GM21723 (cell line): ENCODE measurements around the gene PRRC2B.
"Not testable (repeated sequence)": the region's sequence is repeated elsewhere in the genome, so short reads cannot be mapped to it uniquely, and the experiment has no call there.

Source experiments
- ATAC-seq: cut with Tn5 transposase; IDR thresholded peaks from one replicate; pipeline ENCODE4 v1.9.1; 2021; ENCODE audit warnings: mild to moderate bottlenecking, moderate library complexity; ENCODE audit not compliant: unreplicated experiment

PRRC2B gene

GRCh38 chr9:131393622-131394463 lies at the start of gene PRRC2B:
Gene PRRC2B (plus strand): TSS chr9:131394086. CDS start chr9:131430145, 36,059 bp downstream.
- peak; percentile 39 for ATAC-seq

- not testable (repeated sequence) for ATAC-seq
These were observed 48.9 kb upstream of the PRRC2B start for GRCh38 chr9:131344931-131345535.

GRCh38 chr9:131346559-131346958 lies 47.3 kb upstream of the PRRC2B start:
- ATAC-seq = no peak

DNA sequence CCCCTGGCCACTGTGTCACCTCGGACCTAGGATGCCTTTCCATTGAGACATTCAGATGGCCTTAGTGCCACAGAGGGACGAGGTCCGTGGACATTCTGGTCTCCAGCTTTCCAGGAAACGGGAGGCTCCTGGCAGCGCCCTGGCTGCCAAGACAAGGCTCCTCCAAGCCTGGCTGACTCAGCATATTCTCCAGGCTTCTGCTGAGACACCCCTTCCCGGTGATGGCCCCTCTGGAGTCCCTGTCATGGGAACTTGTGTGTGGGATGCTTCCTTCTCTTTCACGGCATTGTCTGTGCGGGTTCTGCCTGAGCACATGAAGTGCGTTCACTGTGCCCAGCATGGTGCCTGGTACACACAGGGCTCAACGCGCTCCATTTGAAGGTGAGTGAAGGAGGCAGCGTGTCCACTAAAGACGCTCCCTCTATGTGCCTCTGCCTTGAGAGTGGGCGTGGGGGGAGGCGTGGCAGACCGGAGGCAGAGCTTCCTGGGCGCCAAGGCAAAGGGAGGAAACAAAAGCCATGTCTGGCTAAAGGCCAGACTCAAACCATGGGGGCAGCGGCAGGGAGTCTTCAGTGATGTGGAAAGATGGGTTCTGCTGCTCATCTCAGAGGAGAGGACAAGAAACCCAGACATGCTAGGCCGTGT lies 46.4 kb upstream of the PRRC2B start:
- ATAC-seq = no peak

DNA sequence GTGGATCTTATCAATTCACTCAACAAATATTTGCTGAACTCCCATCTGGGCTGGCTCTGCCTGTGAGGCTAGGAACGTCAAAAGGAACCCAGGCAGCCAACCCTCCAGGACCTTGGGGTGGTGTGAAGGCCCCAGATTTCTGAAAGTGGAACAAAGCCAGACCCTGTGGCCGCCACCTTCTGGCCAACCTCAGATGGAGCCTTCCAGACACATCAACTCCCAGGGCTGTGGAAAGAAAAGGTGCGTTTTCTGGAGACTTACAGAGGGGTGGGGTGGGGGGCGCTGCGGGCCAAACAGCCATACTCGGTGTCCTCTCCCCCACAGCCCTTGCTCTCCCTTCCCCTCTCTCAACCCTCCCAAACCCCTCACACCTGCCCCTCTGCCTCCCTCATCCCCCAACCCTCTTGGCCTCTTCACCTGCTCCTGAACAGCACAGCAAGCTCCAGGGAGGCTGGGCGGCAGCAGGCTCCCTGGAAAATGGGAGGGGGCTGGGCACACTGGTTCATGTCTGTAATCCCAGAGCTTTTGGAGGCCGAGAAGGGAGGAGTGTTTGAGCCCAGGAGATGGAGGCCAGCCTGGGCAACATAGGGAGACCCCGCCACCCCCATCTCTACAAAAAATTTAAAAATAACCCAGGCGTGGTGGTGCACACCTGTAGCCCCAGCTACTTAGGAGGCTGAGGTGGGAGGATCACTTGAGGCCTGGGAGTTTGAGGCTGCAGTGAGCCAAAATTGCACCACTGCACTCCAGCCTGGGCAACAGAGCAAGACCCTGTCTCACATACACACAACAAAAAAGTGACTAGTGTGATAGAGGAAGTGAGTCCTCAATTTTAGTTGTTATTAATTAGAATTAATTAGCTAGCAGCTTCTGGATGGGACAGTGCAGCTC lies 45.0 kb upstream of the PRRC2B start:
- no peak for ATAC-seq

DNA sequence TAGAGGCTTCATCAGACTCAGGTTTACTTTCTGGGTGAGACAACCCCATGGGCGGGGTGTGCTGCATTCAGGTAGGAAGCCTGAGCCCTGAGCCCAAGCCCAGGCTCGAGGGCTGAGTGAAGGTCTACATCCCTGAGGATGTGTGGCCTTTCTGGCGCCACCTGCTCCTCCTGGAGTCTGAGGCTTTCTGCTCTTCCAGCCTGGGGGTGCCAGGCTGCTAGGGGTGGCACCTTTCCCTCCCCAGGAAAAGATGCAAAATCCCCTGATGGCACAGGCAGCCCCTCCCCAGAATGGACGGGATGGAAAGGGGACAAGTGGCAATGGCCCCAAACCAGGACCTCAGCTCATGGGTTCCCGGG lies 44.4 kb upstream of the PRRC2B start:
- ATAC-seq = no peak

DNA sequence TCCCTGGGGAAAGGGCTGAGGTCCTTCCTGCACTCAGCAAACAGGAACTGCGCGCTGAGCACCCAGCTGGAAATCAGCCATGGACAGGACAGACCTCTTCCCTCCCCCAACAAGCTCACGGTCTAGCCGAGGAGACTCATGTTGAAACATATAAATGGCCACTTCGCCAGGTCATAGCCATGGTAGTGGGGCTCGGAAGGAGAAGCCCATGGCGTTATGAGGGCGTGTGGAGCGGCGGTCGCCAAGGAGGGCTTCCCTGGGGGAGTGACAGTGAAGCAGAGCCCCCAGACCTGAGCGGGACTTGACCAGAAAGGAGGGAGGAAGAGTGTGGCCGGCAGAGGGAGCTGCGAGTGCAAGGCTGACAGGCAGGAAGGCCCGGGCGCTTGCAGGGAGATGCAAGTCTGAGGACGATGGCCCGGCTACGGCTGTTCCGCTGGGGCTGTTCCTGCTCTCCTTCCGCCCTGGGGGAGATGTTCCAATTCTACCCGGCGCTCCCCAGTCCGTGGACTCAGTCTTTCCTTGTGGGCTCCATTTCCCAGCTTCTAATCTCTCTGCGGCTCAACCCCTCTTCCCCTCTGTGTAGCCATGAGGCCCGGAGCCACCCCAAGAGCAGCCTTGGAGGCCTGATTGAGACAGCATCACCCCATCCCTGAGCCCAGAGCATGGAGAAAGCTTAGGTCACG lies 43.9 kb upstream of the PRRC2B start:
- no peak for ATAC-seq

DNA sequence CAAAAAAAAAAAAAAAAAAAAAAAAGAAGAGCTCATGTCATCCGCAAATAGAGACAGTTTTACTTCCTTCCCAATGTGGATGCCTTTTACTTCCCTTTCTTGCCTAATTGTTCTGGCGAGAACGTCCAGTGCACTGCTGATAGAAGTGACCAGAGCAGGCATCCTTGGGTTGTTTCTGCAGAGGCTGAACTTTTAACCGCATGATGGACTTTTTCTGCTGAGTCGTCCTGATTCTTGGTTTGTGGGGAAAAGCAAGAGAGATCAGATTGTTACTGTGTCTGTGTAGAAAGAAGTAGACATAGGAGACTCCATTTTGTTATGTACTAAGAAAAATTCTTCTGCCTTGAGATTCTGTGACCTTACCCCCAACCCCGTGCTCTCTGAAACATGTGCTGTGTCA lies 37.4 kb upstream of the PRRC2B start:
- ATAC-seq = not testable (repeated sequence)

GRCh38 chr9:131358556-131358955 lies 35.3 kb upstream of the PRRC2B start:
- no peak for ATAC-seq

DNA sequence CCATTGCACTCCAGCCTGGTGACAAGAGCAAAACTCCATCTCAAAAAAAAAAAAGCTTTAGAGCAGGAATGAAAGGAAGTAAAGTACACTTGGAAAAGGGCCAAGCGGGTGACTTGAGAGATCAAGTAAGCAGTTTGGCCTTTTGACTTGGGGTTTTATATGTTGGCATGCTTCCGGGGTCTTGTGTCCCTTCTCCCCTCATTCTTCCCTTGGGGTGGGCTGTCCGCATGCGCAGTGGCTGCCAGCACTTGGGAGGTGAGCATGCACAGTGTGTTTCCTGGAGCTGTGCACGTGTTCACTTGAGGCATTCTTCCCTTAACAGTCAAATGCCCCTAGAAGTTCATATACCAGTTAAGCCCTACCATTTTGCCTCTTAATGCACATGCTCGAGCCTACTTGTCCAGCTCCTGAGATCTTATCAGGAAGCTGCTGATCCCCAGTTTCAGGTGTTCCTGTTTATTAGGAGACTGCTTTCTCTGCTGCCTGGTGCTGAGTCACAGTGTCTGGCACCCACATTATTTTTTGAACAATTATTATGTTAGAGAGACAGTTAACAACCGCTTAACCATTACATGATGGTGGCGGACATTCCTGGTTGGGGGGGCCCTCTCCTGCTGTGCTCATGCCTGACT lies 32.6 kb upstream of the PRRC2B start:
- ATAC-seq = no peak

GRCh38 chr9:131365546-131365945 lies 28.3 kb upstream of the PRRC2B start:
- no peak for ATAC-seq

DNA sequence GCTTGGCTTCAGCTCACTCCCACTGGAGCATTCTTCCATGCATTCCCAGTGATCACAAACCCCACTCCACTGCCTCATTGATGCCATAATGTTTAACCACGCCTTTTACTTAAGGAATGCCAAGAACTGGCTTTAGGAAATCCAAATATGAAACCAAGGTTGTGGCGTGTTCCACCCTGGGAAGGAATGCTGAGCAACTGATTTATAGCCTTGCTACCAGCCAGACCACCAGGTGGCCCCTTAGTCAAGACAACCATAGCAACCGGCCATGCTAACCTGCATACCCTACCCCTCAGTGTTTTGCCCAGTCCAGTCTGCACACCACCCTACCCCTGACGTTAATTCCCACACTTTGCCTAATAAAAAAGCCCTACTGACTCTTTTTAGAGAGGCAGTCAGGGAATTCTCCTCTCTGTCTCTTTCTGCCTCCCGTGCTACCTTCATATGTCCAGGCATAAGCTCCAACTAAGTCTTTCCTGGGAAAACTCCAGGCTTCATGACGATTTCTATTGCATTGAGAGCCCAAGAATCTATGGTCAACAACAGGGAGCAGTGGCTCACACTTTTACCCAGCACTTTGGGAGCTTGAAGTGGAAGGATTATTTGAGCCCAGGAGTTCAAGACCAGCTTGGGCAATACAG lies 27.0 kb upstream of the PRRC2B start:
- ATAC-seq = no peak

DNA sequence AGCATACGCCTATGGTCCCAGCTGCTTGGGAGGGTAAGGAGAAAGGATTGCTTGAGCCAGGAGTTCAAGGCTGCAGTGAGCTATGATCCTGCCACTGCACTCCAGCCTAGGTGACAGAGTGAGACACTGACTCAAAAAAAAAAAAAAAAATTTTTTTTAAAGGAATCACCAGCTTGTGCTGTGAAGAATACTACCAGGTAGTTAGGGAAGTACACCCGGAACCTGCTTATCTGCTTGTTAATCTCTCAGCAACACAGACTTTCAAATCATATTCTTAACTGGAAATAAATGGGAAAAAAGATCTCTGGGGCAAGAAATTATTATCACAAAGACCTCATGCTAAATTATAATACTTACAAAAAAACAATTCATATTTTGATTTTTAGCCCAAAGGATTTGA lies 26.4 kb upstream of the PRRC2B start:
- no peak for ATAC-seq

GRCh38 chr9:131370638-131371037 lies 23.2 kb upstream of the PRRC2B start:
- ATAC-seq = no peak

DNA sequence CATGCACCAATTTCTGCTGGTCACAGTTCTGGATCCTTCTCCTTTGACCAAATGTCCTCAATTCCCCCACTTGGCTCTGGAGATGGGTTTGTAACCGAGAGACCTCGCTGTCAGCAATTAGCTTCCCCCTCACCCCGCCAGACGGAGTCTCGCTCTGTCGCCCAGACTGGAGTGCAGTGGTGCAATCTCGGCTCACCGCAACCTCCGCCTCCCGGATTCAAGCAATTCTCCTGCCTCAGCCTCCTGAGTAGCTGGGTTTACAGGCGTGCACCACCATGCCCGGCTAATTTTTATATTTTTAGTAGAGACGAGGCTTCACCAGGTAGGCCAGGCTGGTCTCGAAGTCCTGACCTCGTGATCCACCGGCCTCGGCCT lies 21.3 kb upstream of the PRRC2B start:
- not testable (repeated sequence) for ATAC-seq

DNA sequence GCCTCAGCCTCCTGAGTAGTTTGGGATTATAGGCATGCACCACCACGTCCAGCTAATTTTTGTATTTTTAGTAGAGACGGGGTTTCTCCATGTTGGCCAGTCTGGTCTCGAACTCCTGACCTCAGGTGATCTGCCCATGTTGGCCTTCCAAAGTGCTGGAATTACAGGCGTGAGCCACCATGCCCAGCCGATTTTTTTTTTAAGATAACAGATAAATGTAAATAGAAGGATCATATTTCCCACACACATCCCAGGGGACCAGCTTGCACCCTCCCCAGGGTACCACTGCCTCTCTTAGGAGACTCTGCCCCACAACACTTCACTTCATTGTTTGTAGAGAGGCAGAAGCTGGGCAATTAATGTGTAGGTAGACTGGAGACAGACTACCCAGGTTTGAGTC lies 19.2 kb upstream of the PRRC2B start:
- ATAC-seq = not testable (repeated sequence)

GRCh38 chr9:131379056-131379455 lies 14.8 kb upstream of the PRRC2B start:
- no peak for ATAC-seq

- no peak for ATAC-seq
These were observed 10.8 kb upstream of the PRRC2B start for GRCh38 chr9:131382850-131383729.

GRCh38 chr9:131385296-131385695 lies 8.6 kb upstream of the PRRC2B start:
- ATAC-seq = no peak
